GM12878 (cell line): ENCODE results near the gene SEMA3A.

Source experiments
- JUND ChIP-seq: IDR thresholded peaks from 2 replicates; pipeline ENCODE4 v1.6.1; 2012; ENCODE audit warnings: low read depth, mild to moderate bottlenecking, low read length, improper control_type of control experiment, moderate library complexity
- RAD51 ChIP-seq: fragments of 450-650 bp; IDR thresholded peaks from 2 replicates; pipeline ENCODE4 v1.6.1; 2016; ENCODE audit warnings: moderate library complexity, mild to moderate bottlenecking, inconsistent platforms
- TCF12 ChIP-seq: IDR thresholded peaks from 2 replicates; pipeline ENCODE4 v1.6.1; 2011; ENCODE audit warnings: low read depth, mild to moderate bottlenecking, low read length
- ZNF384 ChIP-seq: IDR thresholded peaks from 2 replicates; pipeline ENCODE4 v1.6.1; 2012; ENCODE audit warnings: low read depth, mild to moderate bottlenecking, low read length, improper control_type of control experiment, borderline replicate concordance
- TF ChIP-seq, protein P1 (sequence below), 3 experiments: IDR thresholded peaks in 2 of 3; conservative IDR thresholded peaks in 1 of 3; 2 replicates each; pipeline ENCODE4 v1.5.1; 2011; ENCODE audit warnings: low read depth in 3 of 3, low read length in 3 of 3, mild to moderate bottlenecking in 3 of 3, control low read depth in 2 of 3, moderate library complexity in 2 of 3, inconsistent platforms in 1 of 3, mixed read lengths in 1 of 3; ENCODE audit not compliant: control insufficient read depth in 2 of 3, insufficient read depth in 1 of 3; ENCODE audit errors: extremely low read depth in 1 of 3

GRCh38 chr7:84232646-84233045 is 38.1 kb upstream of the SEMA3A start:
- TF ChIP-seq JUND (no peak), TCF12 (no peak), RAD51 (no peak), ZNF384 (no peak)
- TF ChIP-seq, protein P1, sequence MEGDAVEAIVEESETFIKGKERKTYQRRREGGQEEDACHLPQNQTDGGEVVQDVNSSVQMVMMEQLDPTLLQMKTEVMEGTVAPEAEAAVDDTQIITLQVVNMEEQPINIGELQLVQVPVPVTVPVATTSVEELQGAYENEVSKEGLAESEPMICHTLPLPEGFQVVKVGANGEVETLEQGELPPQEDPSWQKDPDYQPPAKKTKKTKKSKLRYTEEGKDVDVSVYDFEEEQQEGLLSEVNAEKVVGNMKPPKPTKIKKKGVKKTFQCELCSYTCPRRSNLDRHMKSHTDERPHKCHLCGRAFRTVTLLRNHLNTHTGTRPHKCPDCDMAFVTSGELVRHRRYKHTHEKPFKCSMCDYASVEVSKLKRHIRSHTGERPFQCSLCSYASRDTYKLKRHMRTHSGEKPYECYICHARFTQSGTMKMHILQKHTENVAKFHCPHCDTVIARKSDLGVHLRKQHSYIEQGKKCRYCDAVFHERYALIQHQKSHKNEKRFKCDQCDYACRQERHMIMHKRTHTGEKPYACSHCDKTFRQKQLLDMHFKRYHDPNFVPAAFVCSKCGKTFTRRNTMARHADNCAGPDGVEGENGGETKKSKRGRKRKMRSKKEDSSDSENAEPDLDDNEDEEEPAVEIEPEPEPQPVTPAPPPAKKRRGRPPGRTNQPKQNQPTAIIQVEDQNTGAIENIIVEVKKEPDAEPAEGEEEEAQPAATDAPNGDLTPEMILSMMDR (IDR thresholded peaks at IDR 0.05 in 2 of 3, conservative IDR thresholded peaks at IDR 0.05 in 1 of 3; ENCODE audit: control insufficient read depth in 2 of 3, extremely low read depth in 1 of 3, insufficient read depth in 1 of 3, low read depth in 3 of 3, low read length in 3 of 3) = no peak
